Fibroblast of pulmonary artery (primary cell): ENCODE results near the gene SLC11A2.
A peak's percentile ranks its signal among the peaks of the same experiment; 100 is the strongest.
"Not testable (repeated sequence)": the region's sequence is repeated elsewhere in the genome, so short reads cannot be mapped to it uniquely, and the experiment has no call there.

ENCODE experiments used
- DNase-seq: peaks from one replicate; pipeline ENCODE4 v3.0.0-alpha.2; 2010; ENCODE audit warnings: low read depth
- H3K4me3 ChIP-seq: replicated peaks from 2 replicates; pipeline ENCODE4 v1.5.1; 2011; ENCODE audit warnings: low read depth, mild to moderate bottlenecking, control low read depth, low read length, moderate library complexity
- CTCF ChIP-seq: IDR thresholded peaks from 2 replicates; pipeline ENCODE4 v1.5.1; 2011; ENCODE audit warnings: mild to moderate bottlenecking, control low read depth, low read length, inconsistent platforms; ENCODE audit errors: missing control alignments

The SLC11A2 gene

DNA sequence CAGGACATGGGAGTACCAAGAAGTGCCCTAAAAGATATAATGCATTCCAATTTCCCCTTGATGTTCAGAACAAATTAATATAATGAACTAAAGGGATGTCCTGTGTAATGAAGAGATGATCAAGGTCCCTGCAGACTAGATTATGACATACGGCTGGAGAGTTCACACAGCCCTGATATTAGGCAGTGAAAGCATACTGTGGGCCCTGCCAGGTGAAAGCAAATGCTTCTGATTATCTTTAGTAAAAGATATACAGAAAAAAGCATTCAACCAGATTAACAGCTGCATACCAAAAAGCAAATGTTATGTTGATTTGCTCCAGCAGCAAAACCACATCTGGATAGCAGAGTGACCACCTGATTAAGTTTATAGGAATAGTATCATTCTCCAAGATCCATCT, 61.8 kb downstream of the SLC11A2 start:
- DNase-seq: no peak
- TF ChIP-seq CTCF: no peak
- H3K4me3 ChIP-seq: no peak overlapping the region

DNA sequence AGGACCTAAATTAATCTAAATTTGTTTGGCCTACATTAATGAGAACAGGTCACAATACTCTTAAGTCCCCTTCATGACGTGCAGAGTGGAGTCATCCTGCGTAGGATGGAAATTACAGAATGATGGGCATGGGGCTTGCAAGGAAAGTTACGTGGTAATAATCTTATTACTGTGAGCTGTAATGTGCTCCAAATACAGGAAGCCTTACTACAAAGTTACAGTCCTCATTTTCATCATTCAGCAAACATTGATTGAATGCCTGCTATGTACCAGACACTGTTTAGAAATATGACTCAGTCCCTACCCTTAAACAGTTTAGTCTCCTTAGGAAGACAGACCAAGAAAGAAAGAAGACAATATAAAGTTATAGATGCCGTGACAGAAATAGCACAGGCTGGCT, 64.5 kb downstream of the SLC11A2 start:
- H3K4me3 ChIP-seq: no peak overlapping the region
- TF ChIP-seq CTCF: no peak
- peak; percentile 12 for DNase-seq

- H3K4me3 ChIP-seq: no peak overlapping the region
- DNase-seq: peak; percentile 31
- TF ChIP-seq CTCF: no peak
Observed at GRCh38 chr12:50960130-50960529, 66.1 kb downstream of the SLC11A2 start.

GRCh38 chr12:50955697-50956096, 70.5 kb downstream of the SLC11A2 start:
- H3K4me3 ChIP-seq: no peak overlapping the region
- no peak for TF ChIP-seq CTCF
- DNase-seq: no peak

- TF ChIP-seq CTCF: no peak
- no peak overlapping the region for H3K4me3 ChIP-seq
- DNase-seq: no peak
Observed at GRCh38 chr12:50955288-50955687, 70.9 kb downstream of the SLC11A2 start.

DNA sequence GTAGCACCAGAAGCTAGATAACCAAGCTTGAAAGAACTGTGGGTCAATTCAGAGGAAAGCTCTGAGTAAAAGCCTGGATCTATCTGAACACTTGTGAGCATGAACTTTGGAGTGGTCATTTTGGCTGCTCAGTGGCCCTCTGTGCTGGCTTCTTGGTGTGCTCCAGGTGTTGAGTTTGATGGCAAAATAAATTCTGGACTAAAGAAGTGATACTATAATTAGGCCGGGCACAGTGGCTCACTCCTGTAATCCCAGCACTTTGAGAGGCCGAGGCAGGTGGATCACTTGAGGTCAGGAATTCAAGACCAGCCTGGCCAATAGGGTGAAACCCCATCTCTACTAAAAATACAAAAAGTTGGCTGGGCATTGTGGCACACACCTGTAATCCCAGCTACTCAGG, 71.4 kb downstream of the SLC11A2 start:
- not testable (repeated sequence) for DNase-seq, H3K4me3 ChIP-seq

GRCh38 chr12:50953047-50953446, 73.1 kb downstream of the SLC11A2 start:
- H3K4me3 ChIP-seq: no peak overlapping the region
- DNase-seq: no peak
- no peak for TF ChIP-seq CTCF

DNA sequence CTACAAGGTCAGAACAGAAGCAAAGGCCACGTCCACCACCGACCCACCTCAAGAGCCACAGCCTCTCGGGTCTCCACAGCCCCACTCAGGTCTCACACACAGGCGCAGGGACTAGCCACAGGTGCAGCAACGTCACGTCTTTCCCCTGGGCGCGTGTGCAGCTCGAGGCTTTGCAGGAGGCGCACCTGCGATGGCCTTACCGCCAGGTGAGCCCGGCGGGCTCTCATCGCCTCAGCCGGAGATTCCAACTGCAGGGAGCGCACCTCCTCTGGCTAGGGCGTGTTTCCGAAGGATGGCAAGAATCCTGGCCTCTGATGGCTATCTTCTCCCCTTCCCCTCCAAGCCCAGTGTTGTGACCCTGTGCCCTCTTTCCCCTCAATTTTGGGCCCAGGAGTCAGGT, 73.7 kb downstream of the SLC11A2 start, which contains the start of gene HIGD1C:
TSS of gene HIGD1C (plus strand) at position 35 of the 400 bp plus-strand sequence. CDS start 1,455 bp downstream, outside the sequence.
- no peak within 1 kb of the TSS for H3K4me3 ChIP-seq
- no peak for TF ChIP-seq CTCF
- DNase-seq: no peak
